Mucosa of descending colon (tissue), 3 donors: Measurements from ENCODE around the gene SLC7A8. TPM values are rescaled to one million over a fixed set of nuclear protein-coding genes. Genes with fewer than 3 reads are reported as not detected.
A peak's percentile ranks its signal among the peaks of the same experiment; 100 is the strongest.

Experiments
- ATAC-seq: fragments of 200-7000 bp; cut with Tn5 transposase; one replicate; pipeline ENCODE4 v1.9.1; 2020; ENCODE audit warnings: mild to moderate bottlenecking, moderate library complexity
- DNase-seq, 3 donors: peaks; one replicate each; pipeline ENCODE4 v3.0.0-alpha.2; 2020
- H3K36me3 ChIP-seq: fragments of 200-600 bp; one replicate; pipeline ENCODE4 v1.8.0; 2021; ENCODE audit warnings: low read depth, mild to moderate bottlenecking
- H3K4me1 ChIP-seq: fragments of 200-600 bp; one replicate; pipeline ENCODE4 v1.8.0; 2021; ENCODE audit warnings: low read depth, mild to moderate bottlenecking
- H3K4me3 ChIP-seq: fragments of 200-600 bp; one replicate; pipeline ENCODE4 v1.8.0; 2021; ENCODE audit warnings: mild to moderate bottlenecking
- H3K9me3 ChIP-seq: fragments of 200-600 bp; one replicate; pipeline ENCODE4 v1.8.0; 2021; ENCODE audit warnings: mild to moderate bottlenecking
- intact Hi-C, 2 donors: fragments of 100-400 bp; cut with DNase I in 1 of 2; cut with micrococcal nuclease in 1 of 2; formaldehyde crosslinking; loops; one replicate each; pipeline versions ENCODE4 v1.11.0 to v1.11.1; 2022; cut with DNase I, micrococcal nuclease
- total RNA-seq, 3 donors: library from RNA; stranded (reverse); fragmentation: NEBNext Ultra II Directional in 2 of 3; extraction: Animal tissue kit (Norgen Biotek cat#: 25700) in 2 of 3; gene quantifications; one replicate each; pipeline versions ENCODE4 v1.2.1 to v1.2.4, GENCODE V29; 2021 to 2023
- TF ChIP-seq, protein P1 (sequence below): fragments of 200-600 bp; IDR thresholded peaks from one replicate; pipeline ENCODE4 v1.8.0; 2022; ENCODE audit warnings: antibody characterized with exemption, mild to moderate bottlenecking
- donor health status: DM: no; HTN: no; CAD: no; lungs with moderate emphysema.
- donor health status: DM: no; HTN: no; CAD: no.
- donor health status: DM: no; HTN: yes; CAD: no.

The SLC7A8 gene
- total RNA-seq, 3 donors from 2014 or later = 16.0 to 26.4 (median 22.0) TPM

GRCh38 chr14:23125011-23125410, 58.4 kb downstream of the SLC7A8 start:
- no peaks in the 10 kb centered on the region for H3K9me3 ChIP-seq
- no peaks in the 10 kb centered on the region for H3K4me1 ChIP-seq
- intact Hi-C loops = no loop called here
- H3K36me3 ChIP-seq = no peaks in the 10 kb centered on the region
- TF ChIP-seq, protein P1, sequence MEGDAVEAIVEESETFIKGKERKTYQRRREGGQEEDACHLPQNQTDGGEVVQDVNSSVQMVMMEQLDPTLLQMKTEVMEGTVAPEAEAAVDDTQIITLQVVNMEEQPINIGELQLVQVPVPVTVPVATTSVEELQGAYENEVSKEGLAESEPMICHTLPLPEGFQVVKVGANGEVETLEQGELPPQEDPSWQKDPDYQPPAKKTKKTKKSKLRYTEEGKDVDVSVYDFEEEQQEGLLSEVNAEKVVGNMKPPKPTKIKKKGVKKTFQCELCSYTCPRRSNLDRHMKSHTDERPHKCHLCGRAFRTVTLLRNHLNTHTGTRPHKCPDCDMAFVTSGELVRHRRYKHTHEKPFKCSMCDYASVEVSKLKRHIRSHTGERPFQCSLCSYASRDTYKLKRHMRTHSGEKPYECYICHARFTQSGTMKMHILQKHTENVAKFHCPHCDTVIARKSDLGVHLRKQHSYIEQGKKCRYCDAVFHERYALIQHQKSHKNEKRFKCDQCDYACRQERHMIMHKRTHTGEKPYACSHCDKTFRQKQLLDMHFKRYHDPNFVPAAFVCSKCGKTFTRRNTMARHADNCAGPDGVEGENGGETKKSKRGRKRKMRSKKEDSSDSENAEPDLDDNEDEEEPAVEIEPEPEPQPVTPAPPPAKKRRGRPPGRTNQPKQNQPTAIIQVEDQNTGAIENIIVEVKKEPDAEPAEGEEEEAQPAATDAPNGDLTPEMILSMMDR = no peak
- ATAC-seq (no peak), DNase-seq (no peak)
- H3K4me3 ChIP-seq = no peak overlapping the region

- no peak overlapping the region for H3K4me3 ChIP-seq
- TF ChIP-seq, protein P1 = no peak
- no peak for ATAC-seq
- intact Hi-C loops = no loop called here
- H3K9me3 ChIP-seq = no peaks in the 10 kb centered on the region
- no peaks in the 10 kb centered on the region for H3K4me1 ChIP-seq
- H3K36me3 ChIP-seq = no peaks in the 10 kb centered on the region
- no peak for DNase-seq
Observed at GRCh38 chr14:23124337-23124954, 59.0 kb downstream of the SLC7A8 start.

- no peak overlapping the region for H3K4me3 ChIP-seq
- DNase-seq (peak; percentile 90 to 96 (median 92)), ATAC-seq (peak; percentile 77)
- no peaks in the 10 kb centered on the region for H3K36me3 ChIP-seq
- intact Hi-C loops = no loop called here
- TF ChIP-seq, protein P1 = no peak
- no peaks in the 10 kb centered on the region for H3K9me3 ChIP-seq
- no peaks in the 10 kb centered on the region for H3K4me1 ChIP-seq
Observed at GRCh38 chr14:23123419-23123818, 60.0 kb downstream of the SLC7A8 start.

DNA sequence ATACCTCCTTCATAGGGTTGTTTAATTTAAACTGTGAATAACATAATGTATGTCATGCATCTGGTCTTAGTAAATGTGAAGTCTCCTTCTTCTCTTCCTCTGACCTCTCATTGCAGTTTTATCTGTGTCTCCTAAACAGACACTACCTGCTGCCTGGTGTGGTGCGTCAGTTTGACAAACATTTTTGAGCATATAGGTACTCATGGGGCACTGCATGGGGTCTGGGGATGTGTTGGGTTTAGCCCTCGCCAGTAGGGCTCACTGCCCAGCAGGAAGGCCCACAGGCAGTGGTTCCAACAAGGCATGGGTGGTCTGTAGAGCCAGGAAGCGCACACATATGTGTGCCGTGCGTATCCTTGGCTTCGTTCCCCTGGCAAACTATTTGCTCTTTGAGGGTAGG, 61.4 kb downstream of the SLC7A8 start:
- Histone ChIP-seq H3K4me1 (no peaks in the 10 kb centered on the region), H3K4me3 (no peak overlapping the region), H3K36me3 (no peaks in the 10 kb centered on the region), H3K9me3 (no peaks in the 10 kb centered on the region)
- TF ChIP-seq, protein P1 = no peak
- ATAC-seq (no peak), DNase-seq (no peak)
- intact Hi-C loops = no loop called here

DNA sequence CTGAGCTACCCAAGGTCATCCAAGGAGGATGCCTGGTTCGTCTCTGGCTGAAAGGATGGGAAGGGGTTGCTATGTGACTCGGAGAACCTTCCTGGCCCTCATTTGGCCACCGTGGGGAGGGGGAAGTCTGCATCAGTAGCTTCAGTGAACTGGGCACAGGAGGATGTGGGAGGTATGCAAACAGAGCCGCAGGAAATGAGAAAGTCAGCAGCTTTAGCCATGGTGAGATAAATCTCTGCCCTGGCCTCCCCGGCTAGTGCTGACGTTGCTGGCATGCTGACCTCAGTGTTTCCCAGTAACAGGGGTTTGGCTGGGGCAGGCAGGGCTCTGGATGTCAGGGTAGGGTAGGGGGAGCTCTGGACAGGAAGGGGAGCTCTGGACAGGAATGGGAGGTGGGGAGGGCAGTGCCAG, 62.1 kb downstream of the SLC7A8 start:
- Histone ChIP-seq H3K4me3 (no peak overlapping the region), H3K4me1 (no peaks in the 10 kb centered on the region), H3K36me3 (no peaks in the 10 kb centered on the region), H3K9me3 (no peaks in the 10 kb centered on the region)
- intact Hi-C loops = loop anchor here in 1 of 2 donors (2.0 kb wide), 1 partner anchor 63 kb away; no protein-coding TSS in a partner anchor
- DNase-seq (peak in 1 of 3 donors; percentile 42), ATAC-seq (no peak)
- TF ChIP-seq, protein P1 = no peak
